HL-60/S4 treated with phorbol 12-myristate 13-acetate at 8.2 ng/mL for 4 days and 3 days (cell line): ENCODE measurements around the gene FRAT1.
"Not testable (repeated sequence)": the region's sequence is repeated elsewhere in the genome, so short reads cannot be mapped to it uniquely, and the experiment has no call there.

ENCODE experiments used
- in situ Hi-C: fragments of 300-500 bp; cut with MboI; formaldehyde crosslinking; loops from 2 replicates; pipeline ENCODE4 v1.15.0; 2022; ENCODE audit warnings: low sequenced_read_pairs

Gene FRAT1

DNA sequence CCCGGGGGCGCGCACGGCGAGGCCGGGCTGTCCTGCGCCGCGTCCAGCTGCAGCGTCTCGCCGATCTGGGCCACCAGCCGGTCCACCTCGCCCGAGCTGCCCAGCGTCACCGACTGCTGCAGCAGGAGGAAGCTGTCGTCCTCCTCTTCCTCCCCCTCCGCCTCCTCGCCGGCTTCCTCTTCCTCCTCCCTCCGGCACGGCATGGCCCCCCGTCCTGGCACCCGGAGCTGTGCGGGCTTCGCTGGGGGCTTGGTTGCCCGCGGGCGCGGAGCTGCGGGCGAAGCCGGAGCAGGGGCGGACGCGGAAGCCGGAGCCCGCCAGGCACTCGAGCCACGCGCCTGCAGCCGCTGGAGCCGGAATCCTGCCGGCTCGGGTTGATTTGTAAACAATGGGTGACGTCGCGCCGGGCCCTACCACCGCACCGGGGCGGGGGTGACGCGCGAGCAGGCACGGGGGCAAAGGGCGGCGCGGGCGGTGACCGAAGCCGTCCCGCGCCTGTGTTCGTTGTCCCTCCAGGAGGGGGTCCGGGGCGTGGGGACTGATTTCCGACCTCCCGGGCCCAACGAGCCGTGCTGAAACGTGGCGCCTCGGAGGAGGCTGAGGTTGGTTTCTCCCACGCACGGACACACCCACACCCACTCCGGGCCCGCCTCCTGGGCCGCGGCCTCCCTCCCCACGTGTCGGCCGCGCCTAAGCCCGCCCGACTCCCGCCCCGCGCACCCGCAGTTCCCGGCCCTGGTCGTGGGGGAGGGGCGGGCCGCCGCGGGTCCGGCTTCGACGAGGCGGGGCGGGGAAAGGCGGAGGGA lies 15.5 kb downstream of the FRAT1 start, which contains the start of gene FRAT2:
TSS of gene FRAT2 (minus strand) at position 360 of the 806 bp plus-strand sequence. CDS start at position 203, 157 bp downstream.
- in situ Hi-C loops: no loop called here

- in situ Hi-C loops: no loop called here
Observed at GRCh38 chr10:97335188-97335619, 16.1 kb downstream of the FRAT1 start.

GRCh38 chr10:97336006-97336405 lies 16.9 kb downstream of the FRAT1 start:
- in situ Hi-C loops: no loop called here

DNA sequence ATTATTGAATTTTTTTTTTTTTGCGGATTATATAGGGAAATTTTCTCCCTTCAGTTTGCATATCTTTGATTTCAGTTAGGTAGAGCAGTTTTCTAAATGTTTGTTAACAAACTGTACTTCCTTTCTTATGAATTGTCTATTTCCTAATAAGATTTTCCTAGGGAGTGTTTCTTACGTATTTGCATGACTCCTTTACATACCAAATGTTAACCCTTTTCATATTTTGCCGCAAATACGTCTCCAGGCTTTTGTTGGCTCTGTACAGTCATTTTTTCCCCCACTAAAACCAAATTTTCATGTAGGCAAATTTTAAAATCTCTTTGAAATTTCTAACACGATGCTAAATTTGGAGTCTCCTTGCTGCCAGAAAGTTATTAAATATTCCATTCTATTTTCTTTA lies 17.4 kb downstream of the FRAT1 start:
- in situ Hi-C loops: no loop called here

- in situ Hi-C loops: no loop called here
Observed at GRCh38 chr10:97336942-97337831, 18.1 kb downstream of the FRAT1 start.

DNA sequence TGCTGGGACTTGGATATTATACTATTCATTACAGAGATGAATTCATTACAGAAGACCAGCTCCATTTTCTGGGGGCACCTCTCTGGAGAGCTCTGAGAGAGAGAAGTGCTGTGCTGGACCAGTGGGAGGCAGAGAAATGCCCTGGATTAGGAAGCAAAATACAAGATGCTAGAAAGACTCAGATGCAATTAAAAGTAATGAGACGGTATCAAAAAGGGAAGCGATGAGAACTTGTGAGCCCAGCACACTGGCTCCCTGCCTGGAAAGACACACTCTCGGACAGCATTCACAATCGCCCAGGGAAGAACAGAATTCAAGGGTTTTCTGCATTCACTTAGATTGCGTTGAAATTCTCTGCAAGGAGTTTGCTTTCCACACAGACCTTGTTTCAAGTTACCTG lies 19.0 kb downstream of the FRAT1 start:
- in situ Hi-C loops: no loop called here

GRCh38 chr10:97341416-97341815 lies 22.3 kb downstream of the FRAT1 start:
- in situ Hi-C loops: no loop called here

DNA sequence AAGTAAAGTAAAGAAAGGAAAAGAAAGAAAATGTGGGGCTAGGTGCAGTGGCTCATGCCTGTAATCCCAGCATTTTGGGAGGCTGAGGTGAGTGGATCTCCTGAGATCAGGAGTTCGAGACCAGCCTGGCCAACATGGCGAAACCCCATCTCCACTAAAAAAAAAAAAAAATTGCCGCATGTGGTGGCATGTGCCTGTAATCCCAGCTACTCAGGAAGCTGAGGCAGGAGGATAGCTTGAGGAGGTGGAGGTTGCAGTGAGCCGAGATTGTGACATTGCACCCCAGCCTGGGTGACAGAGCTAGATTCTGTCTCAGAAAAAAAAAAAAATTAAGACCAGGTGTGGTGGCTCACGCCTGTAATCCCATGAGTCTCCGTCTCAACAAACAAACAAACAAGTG lies 24.6 kb downstream of the FRAT1 start:
- in situ Hi-C loops: not testable (repeated sequence)

- in situ Hi-C loops: no loop called here
Observed at GRCh38 chr10:97347317-97347716, 28.2 kb downstream of the FRAT1 start.

GRCh38 chr10:97349752-97350513 lies 30.9 kb downstream of the FRAT1 start:
- in situ Hi-C loops: no loop called here

DNA sequence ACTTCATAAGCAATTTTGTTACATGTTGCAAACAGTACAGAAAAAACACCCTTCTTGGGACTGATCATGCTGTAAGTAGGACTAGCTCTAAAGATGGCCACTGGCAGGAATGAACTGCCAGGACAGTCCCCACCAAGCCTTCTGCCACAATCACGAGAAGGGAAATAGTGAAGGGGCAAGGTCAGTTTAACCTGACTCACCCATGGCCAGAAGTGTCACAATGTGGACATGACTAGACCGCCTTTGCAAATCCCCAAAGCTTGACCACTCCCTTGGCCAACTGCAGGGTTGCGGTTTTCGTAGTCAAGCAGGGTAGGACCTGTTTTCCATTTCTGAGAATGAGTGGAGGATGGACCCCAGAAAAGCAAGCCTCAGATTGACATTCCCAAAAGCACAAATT lies 34.9 kb downstream of the FRAT1 start:
- in situ Hi-C loops: no loop called here

- in situ Hi-C loops: no loop called here
Observed at GRCh38 chr10:97355571-97355975, 36.5 kb downstream of the FRAT1 start.

GRCh38 chr10:97356318-97356914 lies 37.3 kb downstream of the FRAT1 start:
- in situ Hi-C loops: no loop called here

- in situ Hi-C loops: no loop called here
Observed at GRCh38 chr10:97356918-97357317, 37.8 kb downstream of the FRAT1 start.

DNA sequence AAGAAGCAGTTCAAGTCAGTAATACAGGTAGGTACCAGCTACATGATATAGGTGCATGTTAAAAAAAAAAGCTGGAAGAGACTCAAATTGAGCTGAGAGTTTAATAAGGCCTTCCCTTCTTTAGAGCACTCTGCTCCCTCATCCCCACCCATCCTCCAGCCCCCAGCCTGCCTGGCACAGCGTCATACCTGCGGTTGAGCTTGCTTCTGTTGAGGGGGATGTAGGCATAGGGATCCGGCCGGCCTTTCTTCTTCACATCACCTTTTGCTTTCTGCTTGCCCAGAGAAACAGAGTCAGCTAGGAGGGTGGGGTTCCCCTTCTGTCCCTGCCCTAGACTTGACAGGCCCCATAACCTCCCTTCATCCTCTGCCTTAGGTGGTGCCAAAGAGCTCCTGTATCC lies 39.3 kb downstream of the FRAT1 start:
- in situ Hi-C loops: no loop called here

DNA sequence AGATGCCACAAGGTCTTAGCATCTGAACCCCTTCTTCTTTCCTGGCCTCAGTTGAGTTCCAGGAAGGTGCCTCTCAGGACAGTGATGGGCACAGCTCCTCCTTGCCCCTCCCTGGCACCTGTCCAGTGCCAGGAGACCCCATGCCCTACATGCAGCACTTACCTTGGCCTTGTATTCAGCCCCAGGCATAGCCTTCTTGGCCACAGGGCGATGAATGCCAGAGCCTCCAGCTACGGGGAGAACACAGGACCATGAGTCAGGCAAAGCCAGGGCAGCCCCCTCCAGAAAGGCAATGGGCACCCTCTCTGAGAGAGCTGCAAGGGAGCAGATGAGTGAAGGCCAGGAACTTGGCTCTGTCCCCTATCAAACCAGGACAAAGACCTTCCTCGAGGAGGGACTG lies 39.7 kb downstream of the FRAT1 start:
- in situ Hi-C loops: no loop called here

GRCh38 chr10:97360705-97361536 lies 41.9 kb downstream of the FRAT1 start:
- in situ Hi-C loops: no loop called here

DNA sequence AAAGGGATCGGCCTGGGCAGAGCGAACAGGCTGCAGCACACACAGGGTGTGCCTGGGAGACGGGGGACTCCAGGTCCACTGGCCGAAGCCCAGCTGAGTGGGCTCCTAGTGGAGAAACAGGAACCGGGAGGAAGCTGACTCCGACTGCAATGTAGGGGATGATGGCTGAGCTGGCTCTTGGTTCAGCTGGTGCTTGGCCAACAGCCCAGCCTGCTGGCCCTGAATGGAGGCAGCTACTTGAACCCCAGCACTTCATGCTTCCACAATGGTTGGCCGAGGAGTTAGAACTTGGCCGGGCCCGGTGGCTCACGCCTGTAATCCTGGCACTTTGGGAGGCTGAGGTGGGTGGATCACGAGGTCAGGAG lies 42.4 kb downstream of the FRAT1 start:
- in situ Hi-C loops: no loop called here

DNA sequence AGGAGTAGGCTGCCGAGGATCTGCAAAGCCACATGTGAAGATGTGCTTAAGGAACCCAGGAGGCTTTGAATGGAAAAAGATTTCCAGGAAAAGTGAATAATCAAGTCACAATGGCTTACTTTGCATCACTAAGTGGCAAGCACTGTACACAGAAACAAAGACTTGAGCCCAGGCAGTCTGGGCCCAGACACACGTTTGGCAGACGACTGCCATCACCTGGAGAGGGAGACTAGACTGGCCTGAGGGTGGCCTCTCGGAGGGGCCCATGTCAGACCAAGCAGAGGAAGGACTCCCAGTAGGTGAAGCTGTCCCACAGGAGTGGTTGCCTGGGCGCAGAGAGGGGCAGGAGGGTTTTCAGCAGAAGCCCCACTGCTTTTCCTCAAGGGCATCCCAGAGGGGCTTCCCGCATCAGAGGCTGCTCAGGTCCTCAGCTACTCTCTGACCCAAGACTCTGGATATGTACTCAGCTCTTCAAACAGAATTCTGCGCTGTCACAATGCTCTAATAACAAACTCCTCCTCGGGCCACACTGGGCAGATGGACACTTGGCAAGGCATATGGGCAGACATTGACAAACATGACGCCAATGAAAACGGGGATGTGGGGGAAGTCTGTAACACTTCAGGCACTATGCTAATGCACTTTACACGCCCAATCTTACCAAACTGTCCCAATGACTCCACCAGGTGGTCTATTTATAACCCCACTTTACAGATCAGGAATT lies 43.4 kb downstream of the FRAT1 start:
- in situ Hi-C loops: no loop called here
